HL-60 (cell line): ENCODE data around the gene REXO4.

ENCODE experiments used
- DNase-seq, 2 experiments: peaks; one replicate each; pipeline ENCODE4 v3.0.0-alpha.2; 2010 to 2020; ENCODE audit warnings: low read depth in 1 of 2, low spot score in 1 of 2
- H3K27ac ChIP-seq: fragments of 250-450 bp; sonication (Bioruptor Pico); replicated peaks from 2 replicates; pipeline ENCODE4 v1.5.1; 2020; ENCODE audit warnings: mild to moderate bottlenecking, moderate library complexity
- H3K27me3 ChIP-seq: fragments of 250-450 bp; sonication (Bioruptor Pico); 2 replicates; pipeline ENCODE4 v1.5.1; 2021; ENCODE audit warnings: mild to moderate bottlenecking, moderate library complexity; ENCODE audit not compliant: insufficient read depth, poor library complexity, severe bottlenecking
- H3K4me3 ChIP-seq: replicated peaks from 2 replicates; pipeline ENCODE4 v1.5.1; 2011; ENCODE audit warnings: mild to moderate bottlenecking, control low read depth, low read length; ENCODE audit not compliant: insufficient read depth
- GABPA ChIP-seq: IDR thresholded peaks from 2 replicates; pipeline ENCODE4 v1.6.1; 2012; ENCODE audit warnings: low read depth
- POLR2AphosphoS5 ChIP-seq: IDR thresholded peaks from 2 replicates; pipeline ENCODE4 v1.6.1; 2012; ENCODE audit warnings: low read depth
- SPI1 ChIP-seq: IDR thresholded peaks from 2 replicates; pipeline ENCODE4 v1.6.1; 2012; ENCODE audit warnings: low read depth, mild to moderate bottlenecking, borderline replicate concordance
- TF ChIP-seq, protein P1 (sequence below): IDR thresholded peaks from 2 replicates; pipeline ENCODE4 v1.6.1; 2012; ENCODE audit warnings: low read depth; ENCODE audit not compliant: insufficient replicate concordance
- TF ChIP-seq, protein P2 (sequence below): IDR thresholded peaks from one replicate; pipeline ENCODE4 v1.5.1; 2011; ENCODE audit warnings: low read length, control low read depth, inconsistent platforms; ENCODE audit not compliant: insufficient read depth

REXO4 gene

DNA sequence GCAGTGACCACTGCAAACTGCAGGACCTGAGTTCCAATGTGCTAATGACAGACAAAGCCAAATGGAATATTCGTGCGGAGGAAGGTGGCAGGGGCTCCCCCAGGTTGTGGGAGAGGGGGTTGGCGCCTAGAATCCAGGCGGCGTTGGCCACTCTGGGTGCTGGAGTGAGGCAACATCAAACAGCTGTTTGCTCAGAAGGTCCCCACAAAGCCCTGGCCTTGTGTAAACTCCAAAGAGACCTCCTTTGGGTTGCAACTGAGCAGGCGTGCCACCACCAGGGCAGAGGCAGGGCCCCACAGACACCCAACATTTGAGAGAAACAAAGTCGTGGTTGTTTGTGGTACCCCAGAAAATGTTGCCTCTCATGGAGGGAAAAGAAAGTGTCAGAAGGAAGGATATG is 27.1 kb downstream of the REXO4 start:
- Histone ChIP-seq H3K27ac (no peak overlapping the region), H3K27me3 (no peaks in the 10 kb centered on the region), H3K4me3 (no peak overlapping the region)
- TF ChIP-seq, protein P1, sequence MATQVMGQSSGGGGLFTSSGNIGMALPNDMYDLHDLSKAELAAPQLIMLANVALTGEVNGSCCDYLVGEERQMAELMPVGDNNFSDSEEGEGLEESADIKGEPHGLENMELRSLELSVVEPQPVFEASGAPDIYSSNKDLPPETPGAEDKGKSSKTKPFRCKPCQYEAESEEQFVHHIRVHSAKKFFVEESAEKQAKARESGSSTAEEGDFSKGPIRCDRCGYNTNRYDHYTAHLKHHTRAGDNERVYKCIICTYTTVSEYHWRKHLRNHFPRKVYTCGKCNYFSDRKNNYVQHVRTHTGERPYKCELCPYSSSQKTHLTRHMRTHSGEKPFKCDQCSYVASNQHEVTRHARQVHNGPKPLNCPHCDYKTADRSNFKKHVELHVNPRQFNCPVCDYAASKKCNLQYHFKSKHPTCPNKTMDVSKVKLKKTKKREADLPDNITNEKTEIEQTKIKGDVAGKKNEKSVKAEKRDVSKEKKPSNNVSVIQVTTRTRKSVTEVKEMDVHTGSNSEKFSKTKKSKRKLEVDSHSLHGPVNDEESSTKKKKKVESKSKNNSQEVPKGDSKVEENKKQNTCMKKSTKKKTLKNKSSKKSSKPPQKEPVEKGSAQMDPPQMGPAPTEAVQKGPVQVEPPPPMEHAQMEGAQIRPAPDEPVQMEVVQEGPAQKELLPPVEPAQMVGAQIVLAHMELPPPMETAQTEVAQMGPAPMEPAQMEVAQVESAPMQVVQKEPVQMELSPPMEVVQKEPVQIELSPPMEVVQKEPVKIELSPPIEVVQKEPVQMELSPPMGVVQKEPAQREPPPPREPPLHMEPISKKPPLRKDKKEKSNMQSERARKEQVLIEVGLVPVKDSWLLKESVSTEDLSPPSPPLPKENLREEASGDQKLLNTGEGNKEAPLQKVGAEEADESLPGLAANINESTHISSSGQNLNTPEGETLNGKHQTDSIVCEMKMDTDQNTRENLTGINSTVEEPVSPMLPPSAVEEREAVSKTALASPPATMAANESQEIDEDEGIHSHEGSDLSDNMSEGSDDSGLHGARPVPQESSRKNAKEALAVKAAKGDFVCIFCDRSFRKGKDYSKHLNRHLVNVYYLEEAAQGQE = no peak
- TF ChIP-seq SPI1 (no peak), GABPA (no peak), POLR2AphosphoS5 (no peak)
- TF ChIP-seq, protein P2, sequence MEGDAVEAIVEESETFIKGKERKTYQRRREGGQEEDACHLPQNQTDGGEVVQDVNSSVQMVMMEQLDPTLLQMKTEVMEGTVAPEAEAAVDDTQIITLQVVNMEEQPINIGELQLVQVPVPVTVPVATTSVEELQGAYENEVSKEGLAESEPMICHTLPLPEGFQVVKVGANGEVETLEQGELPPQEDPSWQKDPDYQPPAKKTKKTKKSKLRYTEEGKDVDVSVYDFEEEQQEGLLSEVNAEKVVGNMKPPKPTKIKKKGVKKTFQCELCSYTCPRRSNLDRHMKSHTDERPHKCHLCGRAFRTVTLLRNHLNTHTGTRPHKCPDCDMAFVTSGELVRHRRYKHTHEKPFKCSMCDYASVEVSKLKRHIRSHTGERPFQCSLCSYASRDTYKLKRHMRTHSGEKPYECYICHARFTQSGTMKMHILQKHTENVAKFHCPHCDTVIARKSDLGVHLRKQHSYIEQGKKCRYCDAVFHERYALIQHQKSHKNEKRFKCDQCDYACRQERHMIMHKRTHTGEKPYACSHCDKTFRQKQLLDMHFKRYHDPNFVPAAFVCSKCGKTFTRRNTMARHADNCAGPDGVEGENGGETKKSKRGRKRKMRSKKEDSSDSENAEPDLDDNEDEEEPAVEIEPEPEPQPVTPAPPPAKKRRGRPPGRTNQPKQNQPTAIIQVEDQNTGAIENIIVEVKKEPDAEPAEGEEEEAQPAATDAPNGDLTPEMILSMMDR = no peak
- no peak for DNase-seq

DNA sequence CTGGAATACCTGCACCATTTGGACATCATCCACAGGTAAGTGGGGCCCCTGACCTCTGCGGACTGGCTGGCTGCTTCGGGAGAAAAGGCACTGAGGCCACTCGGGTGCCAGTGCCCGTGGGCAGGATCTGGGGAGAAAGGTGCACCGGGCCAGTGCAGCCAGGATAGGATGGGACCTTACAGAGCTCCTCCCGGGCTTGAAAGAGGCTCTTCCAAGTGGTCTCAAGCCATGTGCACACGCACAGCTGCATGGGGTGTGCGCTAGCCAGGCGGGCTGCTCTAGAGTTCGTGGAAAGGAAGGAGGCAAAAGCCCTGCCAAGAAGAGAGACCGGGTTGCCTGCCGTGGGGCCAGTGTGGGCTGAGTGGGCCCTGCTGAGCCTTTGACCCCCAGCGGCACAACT is 28.2 kb downstream of the REXO4 start:
- TF ChIP-seq SPI1 (no peak), GABPA (no peak), POLR2AphosphoS5 (no peak)
- TF ChIP-seq, protein P1 = no peak
- TF ChIP-seq, protein P2 = no peak
- H3K27me3 ChIP-seq = no peaks in the 10 kb centered on the region
- no peak overlapping the region for H3K27ac ChIP-seq
- no peak overlapping the region for H3K4me3 ChIP-seq
- no peak for DNase-seq

DNA sequence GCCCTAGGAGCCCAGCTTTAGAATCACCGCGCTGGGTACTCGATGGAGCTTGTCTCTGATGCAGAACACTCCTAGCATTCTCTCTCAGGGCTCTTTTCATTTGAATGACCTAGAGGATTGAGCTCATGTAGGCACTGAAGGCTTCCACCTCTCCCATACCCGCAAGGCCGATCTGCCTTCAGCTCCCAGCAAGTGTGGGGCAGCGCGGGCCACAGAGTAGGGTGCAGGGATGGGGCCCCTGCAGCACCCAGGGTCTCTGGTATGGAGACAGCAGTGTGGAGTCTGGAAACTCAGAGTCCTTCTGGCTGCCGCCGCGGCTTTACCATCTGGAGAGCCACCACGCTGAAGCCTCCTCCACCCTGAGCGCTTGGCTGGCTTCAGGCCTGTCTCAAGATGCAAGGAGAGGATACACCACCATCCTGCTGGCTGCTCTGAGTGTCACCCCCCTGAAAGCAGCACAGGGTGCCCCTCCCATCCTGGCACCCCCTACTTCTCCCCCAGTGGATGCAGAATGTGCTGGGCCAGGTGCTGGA is 28.7 kb downstream of the REXO4 start:
- TF ChIP-seq POLR2AphosphoS5 (no peak), GABPA (no peak), SPI1 (no peak)
- TF ChIP-seq, protein P2 = no peak
- TF ChIP-seq, protein P1 = no peak
- Histone ChIP-seq H3K27ac (no peak overlapping the region), H3K27me3 (no peaks in the 10 kb centered on the region), H3K4me3 (no peak overlapping the region)
- DNase-seq = no peak
